SK-N-SH (cell line): ENCODE measurements around the gene CCDC192.

ENCODE experiments used
- CTCF ChIP-seq: fragments of 200-600 bp; sonication (generic); IDR thresholded peaks from 2 replicates; pipeline ENCODE4 v1.6.1; 2017; ENCODE audit warnings: antibody characterized with exemption, mild to moderate bottlenecking, moderate library complexity
- EZH2phosphoT487 ChIP-seq: fragments of 200-600 bp; sonication (generic); IDR thresholded peaks from 2 replicates; pipeline ENCODE4 v1.6.1; 2017; ENCODE audit warnings: low read depth, mixed run types, mild to moderate bottlenecking, antibody characterized with exemption, moderate library complexity, borderline replicate concordance
- FOXJ3 ChIP-seq: sonication (generic); formaldehyde crosslinking; IDR thresholded peaks from 2 replicates; pipeline ENCODE4 v1.5.1; 2020; ENCODE audit warnings: mild to moderate bottlenecking, missing genetic modification reagents
- MEF2A ChIP-seq: IDR thresholded peaks from 2 replicates; pipeline ENCODE4 v1.4.0; 2012; ENCODE audit warnings: low read depth, borderline replicate concordance
- NRF1 ChIP-seq: IDR thresholded peaks from 2 replicates; pipeline ENCODE4 v1.6.1; 2012; ENCODE audit warnings: low read depth, mild to moderate bottlenecking, low read length
- PBX3 ChIP-seq: IDR thresholded peaks from 2 replicates; pipeline ENCODE4; 2012
- POLR2AphosphoS5 ChIP-seq: IDR thresholded peaks from 2 replicates; pipeline ENCODE4 v1.6.1; 2012; ENCODE audit warnings: low read depth, low read length
- SIN3A ChIP-seq: IDR thresholded peaks from 2 replicates; pipeline ENCODE4 v1.6.1; 2012; ENCODE audit warnings: low read depth, mild to moderate bottlenecking, low read length, moderate library complexity, borderline replicate concordance
- USF1 ChIP-seq: IDR thresholded peaks from 2 replicates; pipeline ENCODE4 v1.4.0; 2012; ENCODE audit warnings: low read depth, borderline replicate concordance
- TF ChIP-seq, protein P1 (sequence below): IDR thresholded peaks from 2 replicates; pipeline ENCODE4 v1.6.1; 2012; ENCODE audit warnings: mild to moderate bottlenecking, low read depth, low read length, moderate library complexity

GRCh38 chr5:127957183-127957582, 254.0 kb downstream of the CCDC192 start:
- peak; percentile 30; the same call in 1 of the 2 replicates for TF ChIP-seq CTCF
- 0 out of 2 replicates have a peak, but pooled peaks have one; percentile 36 for TF ChIP-seq SIN3A
- peak; percentile 77 for TF ChIP-seq PBX3
- peak; percentile 46; the same call in 1 of the 2 replicates for TF ChIP-seq POLR2AphosphoS5
- no peak for TF ChIP-seq FOXJ3 (CRISPR knock-in tag)
- TF ChIP-seq MEF2A = no peak
- TF ChIP-seq, protein P1, sequence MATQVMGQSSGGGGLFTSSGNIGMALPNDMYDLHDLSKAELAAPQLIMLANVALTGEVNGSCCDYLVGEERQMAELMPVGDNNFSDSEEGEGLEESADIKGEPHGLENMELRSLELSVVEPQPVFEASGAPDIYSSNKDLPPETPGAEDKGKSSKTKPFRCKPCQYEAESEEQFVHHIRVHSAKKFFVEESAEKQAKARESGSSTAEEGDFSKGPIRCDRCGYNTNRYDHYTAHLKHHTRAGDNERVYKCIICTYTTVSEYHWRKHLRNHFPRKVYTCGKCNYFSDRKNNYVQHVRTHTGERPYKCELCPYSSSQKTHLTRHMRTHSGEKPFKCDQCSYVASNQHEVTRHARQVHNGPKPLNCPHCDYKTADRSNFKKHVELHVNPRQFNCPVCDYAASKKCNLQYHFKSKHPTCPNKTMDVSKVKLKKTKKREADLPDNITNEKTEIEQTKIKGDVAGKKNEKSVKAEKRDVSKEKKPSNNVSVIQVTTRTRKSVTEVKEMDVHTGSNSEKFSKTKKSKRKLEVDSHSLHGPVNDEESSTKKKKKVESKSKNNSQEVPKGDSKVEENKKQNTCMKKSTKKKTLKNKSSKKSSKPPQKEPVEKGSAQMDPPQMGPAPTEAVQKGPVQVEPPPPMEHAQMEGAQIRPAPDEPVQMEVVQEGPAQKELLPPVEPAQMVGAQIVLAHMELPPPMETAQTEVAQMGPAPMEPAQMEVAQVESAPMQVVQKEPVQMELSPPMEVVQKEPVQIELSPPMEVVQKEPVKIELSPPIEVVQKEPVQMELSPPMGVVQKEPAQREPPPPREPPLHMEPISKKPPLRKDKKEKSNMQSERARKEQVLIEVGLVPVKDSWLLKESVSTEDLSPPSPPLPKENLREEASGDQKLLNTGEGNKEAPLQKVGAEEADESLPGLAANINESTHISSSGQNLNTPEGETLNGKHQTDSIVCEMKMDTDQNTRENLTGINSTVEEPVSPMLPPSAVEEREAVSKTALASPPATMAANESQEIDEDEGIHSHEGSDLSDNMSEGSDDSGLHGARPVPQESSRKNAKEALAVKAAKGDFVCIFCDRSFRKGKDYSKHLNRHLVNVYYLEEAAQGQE = no peak
- TF ChIP-seq USF1 = no peak
- TF ChIP-seq EZH2phosphoT487 = no peak
- no peak for TF ChIP-seq NRF1
